HUES64 (cell line): ENCODE results near the gene TMTC4.

Source experiments
- H3K27ac ChIP-seq: 2 replicates; pipeline ENCODE4 v1.7.0; 2013; ENCODE audit warnings: low read depth, low read length, inconsistent platforms
- H3K27me3 ChIP-seq: 2 replicates; pipeline ENCODE4 v1.6.1; 2013; ENCODE audit warnings: mild to moderate bottlenecking, low read length; ENCODE audit not compliant: insufficient read depth
- H3K36me3 ChIP-seq: 2 replicates; pipeline ENCODE4 v1.6.1; 2013; ENCODE audit warnings: mild to moderate bottlenecking, low read length; ENCODE audit not compliant: insufficient read depth
- H3K4me1 ChIP-seq: 2 replicates; pipeline ENCODE4 v1.6.1; 2013; ENCODE audit warnings: mild to moderate bottlenecking, low read length, moderate library complexity; ENCODE audit not compliant: insufficient read depth
- H3K4me3 ChIP-seq: 2 replicates; pipeline ENCODE4 v1.5.1; 2013; ENCODE audit warnings: mild to moderate bottlenecking, low read length, moderate library complexity
- H3K9ac ChIP-seq: 2 replicates; pipeline ENCODE4 v1.6.1; 2013; ENCODE audit warnings: mild to moderate bottlenecking, low read depth, low read length
- H3K9me3 ChIP-seq: 2 replicates; pipeline ENCODE4 v1.6.1; 2013; ENCODE audit warnings: low read depth, low read length; ENCODE audit not compliant: insufficient read depth
- WGBS: fragments of 150-250, 120-280 bp; methylation state at CpG from one replicate; pipeline ENCODE4 v1.1.7; 2013; ENCODE audit warnings: missing lambda C conversion rate; 5-methylcytosine and 5-hydroxymethylcytosine counted together

TMTC4 gene

GRCh38 chr13:100646871-100647270, 27.7 kb downstream of the TMTC4 start:
- Histone ChIP-seq H3K36me3 (peaks cover 18% of the 10 kb centered on the region), H3K4me1 (no peaks in the 10 kb centered on the region), H3K9ac (no peak overlapping the region), H3K4me3 (no peak overlapping the region), H3K27ac (no peak overlapping the region), H3K9me3 (no peaks in the 10 kb centered on the region), H3K27me3 (no peaks in the 10 kb centered on the region)
- 97% methylated on average over 10 of the region's 10 CpGs for WGBS

- no peak overlapping the region for H3K27ac ChIP-seq
- no peaks in the 10 kb centered on the region for H3K4me1 ChIP-seq
- H3K9ac ChIP-seq = no peak overlapping the region
- no peaks in the 10 kb centered on the region for H3K27me3 ChIP-seq
- 89% methylated on average over 12 of the region's 12 CpGs for WGBS
- no peak overlapping the region for H3K4me3 ChIP-seq
- peaks cover 22% of the 10 kb centered on the region for H3K36me3 ChIP-seq
- H3K9me3 ChIP-seq = no peaks in the 10 kb centered on the region
Measured at GRCh38 chr13:100646030-100646673, 28.4 kb downstream of the TMTC4 start.

- Histone ChIP-seq H3K27ac (no peak overlapping the region), H3K27me3 (no peaks in the 10 kb centered on the region), H3K4me3 (no peak overlapping the region), H3K9me3 (no peaks in the 10 kb centered on the region), H3K36me3 (peaks cover 23% of the 10 kb centered on the region), H3K4me1 (no peaks in the 10 kb centered on the region), H3K9ac (no peak overlapping the region)
- WGBS = 96% methylated on average over 7 of the region's 7 CpGs
Measured at GRCh38 chr13:100645382-100645781, 29.2 kb downstream of the TMTC4 start.

GRCh38 chr13:100644371-100644770, 30.2 kb downstream of the TMTC4 start:
- Histone ChIP-seq H3K4me1 (no peaks in the 10 kb centered on the region), H3K9ac (no peak overlapping the region)

GRCh38 chr13:100637796-100638195, 36.8 kb downstream of the TMTC4 start:
- Histone ChIP-seq H3K36me3 (peaks cover 84% of the 10 kb centered on the region), H3K27ac (no peak overlapping the region), H3K27me3 (no peaks in the 10 kb centered on the region), H3K9me3 (no peaks in the 10 kb centered on the region), H3K9ac (no peak overlapping the region), H3K4me1 (no peaks in the 10 kb centered on the region), H3K4me3 (no peak overlapping the region)
- WGBS = 93% methylated on average over 4 of the region's 5 CpGs

More at GRCh38 chr13:100644371-100644770, 30.2 kb downstream of the TMTC4 start:
- H3K4me3 ChIP-seq = no peak overlapping the region
- H3K36me3 ChIP-seq = peaks cover 26% of the 10 kb centered on the region
- H3K27ac ChIP-seq = no peak overlapping the region
- WGBS = 92% methylated on average over 6 of the region's 7 CpGs
- H3K27me3 ChIP-seq = no peaks in the 10 kb centered on the region
- H3K9me3 ChIP-seq = no peaks in the 10 kb centered on the region

- H3K4me1 ChIP-seq = no peaks in the 10 kb centered on the region
- H3K9me3 ChIP-seq = no peaks in the 10 kb centered on the region
- no peak overlapping the region for H3K9ac ChIP-seq
- no peaks in the 10 kb centered on the region for H3K27me3 ChIP-seq
- H3K4me3 ChIP-seq = no peak overlapping the region
- no peak overlapping the region for H3K27ac ChIP-seq
- peaks cover 82% of the 10 kb centered on the region for H3K36me3 ChIP-seq
- 93% methylated on average over 16 of the region's 16 CpGs for whole genome bisulfite sequencing
Measured at GRCh38 chr13:100637380-100637779, 37.2 kb downstream of the TMTC4 start.

GRCh38 chr13:100636441-100636840, 38.2 kb downstream of the TMTC4 start:
- Histone ChIP-seq H3K27ac (no peak overlapping the region), H3K4me3 (no peak overlapping the region), H3K4me1 (peaks cover 1% of the 10 kb centered on the region; the same call in 1 of the 2 replicates), H3K9ac (no peak overlapping the region), H3K36me3 (peaks cover 83% of the 10 kb centered on the region), H3K9me3 (no peaks in the 10 kb centered on the region), H3K27me3 (no peaks in the 10 kb centered on the region)
- WGBS = 92% methylated on average over 7 of the region's 7 CpGs

- H3K9me3 ChIP-seq = no peaks in the 10 kb centered on the region
- no peak overlapping the region for H3K4me3 ChIP-seq
- H3K36me3 ChIP-seq = peaks cover 82% of the 10 kb centered on the region
- H3K4me1 ChIP-seq = peaks cover 5% of the 10 kb centered on the region
- H3K9ac ChIP-seq = no peak overlapping the region
- no peaks in the 10 kb centered on the region for H3K27me3 ChIP-seq
- H3K27ac ChIP-seq = no peak overlapping the region
- 93% methylated on average over 6 of the region's 7 CpGs for WGBS
Measured at GRCh38 chr13:100636004-100636403, 38.6 kb downstream of the TMTC4 start.

- Histone ChIP-seq H3K27ac (no peak overlapping the region), H3K36me3 (peaks cover 83% of the 10 kb centered on the region), H3K9ac (no peak overlapping the region), H3K4me3 (no peak overlapping the region), H3K27me3 (no peaks in the 10 kb centered on the region), H3K4me1 (peaks cover 17% of the 10 kb centered on the region), H3K9me3 (no peaks in the 10 kb centered on the region)
- 90% methylated on average over 12 of the region's 12 CpGs for WGBS
Measured at GRCh38 chr13:100634696-100635095, 39.9 kb downstream of the TMTC4 start.

- WGBS = 64% methylated on average over 2 of the region's 2 CpGs
- Histone ChIP-seq H3K4me1 (peaks cover 17% of the 10 kb centered on the region), H3K9me3 (no peaks in the 10 kb centered on the region), H3K36me3 (peaks cover 87% of the 10 kb centered on the region), H3K27ac (no peak overlapping the region), H3K4me3 (no peak overlapping the region), H3K27me3 (no peaks in the 10 kb centered on the region), H3K9ac (no peak overlapping the region)
Measured at GRCh38 chr13:100633461-100633860, 41.1 kb downstream of the TMTC4 start.

GRCh38 chr13:100630555-100630954, 44.0 kb downstream of the TMTC4 start:
- Histone ChIP-seq H3K27ac (peak overlapping the region; percentile 22; the same call in 1 of the 2 replicates), H3K4me1 (peaks cover 21% of the 10 kb centered on the region), H3K9ac (no peak overlapping the region), H3K9me3 (no peaks in the 10 kb centered on the region), H3K36me3 (peaks cover 79% of the 10 kb centered on the region), H3K27me3 (no peaks in the 10 kb centered on the region), H3K4me3 (no peak overlapping the region)
- 52% methylated on average over 8 of the region's 8 CpGs for WGBS

GRCh38 chr13:100627120-100627519, 47.5 kb downstream of the TMTC4 start:
- Histone ChIP-seq H3K27ac (no peak overlapping the region), H3K27me3 (no peaks in the 10 kb centered on the region), H3K9ac (no peak overlapping the region), H3K9me3 (no peaks in the 10 kb centered on the region), H3K4me1 (peaks cover 31% of the 10 kb centered on the region), H3K4me3 (no peak overlapping the region), H3K36me3 (peaks cover 73% of the 10 kb centered on the region)
- WGBS = 91% methylated on average over 15 of the region's 15 CpGs
